HL-60/S4 treated with retinoic acid at 250 ng/mL for 4 days and 3 days (cell line): ENCODE results near the gene RGR.

ENCODE experiments used
- in situ Hi-C: fragments of 300-500 bp; cut with MboI; formaldehyde crosslinking; loops from 2 replicates; pipeline ENCODE4 v1.7.0; 2022; ENCODE audit warnings: low sequenced_read_pairs

RGR gene, protein sequence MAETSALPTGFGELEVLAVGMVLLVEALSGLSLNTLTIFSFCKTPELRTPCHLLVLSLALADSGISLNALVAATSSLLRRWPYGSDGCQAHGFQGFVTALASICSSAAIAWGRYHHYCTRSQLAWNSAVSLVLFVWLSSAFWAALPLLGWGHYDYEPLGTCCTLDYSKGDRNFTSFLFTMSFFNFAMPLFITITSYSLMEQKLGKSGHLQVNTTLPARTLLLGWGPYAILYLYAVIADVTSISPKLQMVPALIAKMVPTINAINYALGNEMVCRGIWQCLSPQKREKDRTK

DNA sequence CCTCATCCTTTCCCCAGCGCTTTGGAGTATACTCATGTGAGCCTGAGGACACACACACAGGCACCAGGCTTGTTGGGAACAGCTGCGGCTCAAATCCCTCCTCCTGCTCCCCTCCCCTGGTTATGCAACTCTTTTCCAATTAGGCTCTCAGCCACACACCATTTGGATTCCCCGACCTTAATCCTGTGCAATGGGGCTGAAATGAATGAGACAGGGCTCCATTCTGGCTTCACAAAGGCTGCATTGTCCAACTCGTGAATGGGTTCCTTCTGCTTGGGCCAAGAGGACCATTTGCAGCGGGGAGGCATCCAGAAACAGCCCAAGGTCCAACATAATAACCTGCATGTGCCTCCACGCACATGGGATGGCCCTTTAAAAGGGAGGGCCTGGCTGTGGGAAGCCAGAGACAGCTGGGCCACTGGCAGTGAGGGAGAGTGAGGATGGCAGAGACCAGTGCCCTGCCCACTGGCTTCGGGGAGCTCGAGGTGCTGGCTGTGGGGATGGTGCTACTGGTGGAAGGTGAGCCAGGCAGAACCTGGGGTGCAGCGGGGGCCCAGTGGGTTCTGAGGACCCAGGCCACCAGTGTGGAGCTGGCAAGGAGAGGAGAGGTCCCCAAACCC, at the start of gene RGR:
TSS of gene RGR (plus strand) at position 403 of the 620 bp plus-strand sequence. CDS start at position 441, 38 bp downstream.
- in situ Hi-C loops: no loop called here

DNA sequence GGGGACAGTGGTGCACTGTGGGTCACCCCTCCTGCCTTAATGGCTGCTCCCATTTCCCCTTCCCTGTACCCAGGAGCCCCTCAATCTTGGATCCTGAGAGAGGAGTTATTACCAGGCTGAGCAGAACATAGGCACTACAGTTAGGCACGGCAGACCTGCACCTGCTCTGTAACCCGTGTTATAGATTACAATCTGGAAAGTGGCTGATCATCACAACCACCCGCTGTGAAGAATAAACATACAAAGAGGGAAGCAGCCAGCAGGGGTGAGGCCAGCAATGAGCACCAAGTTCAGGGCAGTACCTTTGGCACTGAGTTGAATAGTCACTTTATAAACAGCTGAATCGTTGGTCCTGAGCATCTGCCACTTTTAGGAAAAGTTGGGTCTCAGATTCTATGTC, 48.8 kb upstream of the RGR start:
- in situ Hi-C loops: no loop called here

- in situ Hi-C loops: no loop called here
Measured at GRCh38 chr10:84196941-84197340, 47.9 kb upstream of the RGR start.

DNA sequence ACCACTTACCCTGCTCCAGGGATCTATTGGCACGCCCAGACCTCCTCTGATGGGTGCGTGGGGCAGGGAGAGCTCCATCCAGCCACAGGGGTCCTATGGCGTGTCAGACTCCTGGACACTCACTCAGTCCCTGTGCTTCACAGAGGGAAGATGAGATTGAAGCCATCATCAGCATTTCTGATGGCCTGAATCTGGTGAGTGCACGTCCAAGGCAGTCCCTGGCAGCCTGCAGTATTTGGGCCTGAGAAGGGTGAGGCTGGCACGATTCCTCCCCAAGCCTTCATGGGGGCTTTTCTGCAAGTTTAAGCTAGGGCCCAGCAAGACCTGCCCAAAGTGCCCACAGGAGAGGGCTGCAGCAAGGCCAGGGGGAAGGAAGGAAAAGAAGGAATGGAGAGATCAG, 47.2 kb upstream of the RGR start:
- in situ Hi-C loops: no loop called here

GRCh38 chr10:84198206-84198915, 46.5 kb upstream of the RGR start:
- in situ Hi-C loops: no loop called here

- in situ Hi-C loops: no loop called here
Measured at GRCh38 chr10:84200537-84201243, 44.2 kb upstream of the RGR start.

GRCh38 chr10:84201244-84201606, 43.6 kb upstream of the RGR start:
- in situ Hi-C loops: no loop called here

GRCh38 chr10:84201682-84202081, 43.2 kb upstream of the RGR start:
- in situ Hi-C loops: no loop called here

GRCh38 chr10:84202349-84202748, 42.5 kb upstream of the RGR start:
- in situ Hi-C loops: no loop called here

- in situ Hi-C loops: no loop called here
Measured at GRCh38 chr10:84204122-84204521, 40.7 kb upstream of the RGR start.

DNA sequence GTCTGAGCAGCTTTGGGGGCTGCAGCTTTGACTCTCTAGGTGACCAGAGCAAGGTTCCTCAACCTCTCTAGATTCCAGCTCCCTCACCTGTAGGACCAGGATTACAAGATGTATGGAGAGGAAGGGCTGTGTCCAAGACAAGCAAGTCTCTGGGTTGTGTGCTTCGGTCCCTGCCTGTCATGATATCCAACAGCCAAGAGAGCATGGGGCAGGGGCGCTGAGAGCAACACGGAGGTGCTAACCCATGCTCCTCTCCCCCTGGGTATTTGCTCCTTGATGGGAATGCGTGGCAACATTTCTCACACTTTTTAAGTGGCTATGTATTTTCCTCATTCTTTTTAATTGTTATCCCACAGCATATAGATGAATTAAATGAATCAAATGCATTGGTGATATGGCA, 40.2 kb upstream of the RGR start:
- in situ Hi-C loops: no loop called here

- in situ Hi-C loops: no loop called here
Measured at GRCh38 chr10:84205049-84205852, 39.6 kb upstream of the RGR start.

- in situ Hi-C loops: no loop called here
Measured at GRCh38 chr10:84205853-84206525, 38.9 kb upstream of the RGR start.

GRCh38 chr10:84208023-84208422, 36.8 kb upstream of the RGR start:
- in situ Hi-C loops: no loop called here

DNA sequence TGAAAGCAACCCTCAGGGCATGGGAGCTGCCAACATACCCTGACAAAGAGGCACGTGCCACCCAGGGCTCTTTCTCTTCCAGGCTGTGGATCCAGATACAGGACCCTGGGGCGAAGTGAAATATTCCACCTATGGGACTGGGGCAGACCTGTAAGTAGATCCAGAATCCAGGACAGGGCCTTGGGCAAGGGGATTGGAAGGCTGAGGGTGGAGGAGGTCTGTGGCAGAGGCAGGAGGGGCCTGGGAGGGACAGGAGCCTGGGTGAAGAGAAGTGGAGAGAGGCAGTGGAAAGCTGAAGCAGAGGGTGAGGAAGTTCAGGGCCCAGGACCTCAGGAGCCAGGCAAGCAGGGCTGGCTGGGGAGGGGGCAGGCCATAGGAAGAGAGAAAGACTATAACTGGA, 33.3 kb upstream of the RGR start:
- in situ Hi-C loops: no loop called here

- in situ Hi-C loops: no loop called here
Measured at GRCh38 chr10:84212014-84212413, 32.8 kb upstream of the RGR start.

GRCh38 chr10:84213076-84213475, 31.8 kb upstream of the RGR start:
- in situ Hi-C loops: no loop called here

DNA sequence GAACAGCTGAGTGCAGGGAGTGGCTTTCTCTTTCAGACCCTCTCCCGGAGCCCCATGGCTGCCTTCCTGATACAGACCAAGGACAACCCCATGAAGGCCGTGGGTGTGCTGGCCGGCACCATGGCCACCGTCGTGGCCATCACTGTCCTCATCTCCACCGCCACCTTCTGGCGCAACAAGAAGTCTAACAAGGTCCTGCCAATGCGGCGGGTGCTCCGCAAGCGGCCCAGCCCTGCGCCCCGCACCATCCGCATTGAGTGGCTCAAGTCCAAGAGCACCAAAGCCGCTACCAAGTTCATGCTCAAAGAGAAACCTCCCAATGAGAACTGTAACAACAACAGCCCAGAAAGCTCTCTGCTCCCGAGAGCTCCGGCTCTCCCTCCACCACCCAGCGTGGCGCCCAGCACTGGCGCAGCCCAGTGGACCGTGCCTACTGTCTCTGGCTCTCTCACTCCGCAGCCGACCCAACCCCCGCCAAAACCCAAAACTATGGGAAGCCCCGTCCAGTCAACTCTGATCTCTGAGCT, 30.7 kb upstream of the RGR start:
- in situ Hi-C loops: no loop called here

DNA sequence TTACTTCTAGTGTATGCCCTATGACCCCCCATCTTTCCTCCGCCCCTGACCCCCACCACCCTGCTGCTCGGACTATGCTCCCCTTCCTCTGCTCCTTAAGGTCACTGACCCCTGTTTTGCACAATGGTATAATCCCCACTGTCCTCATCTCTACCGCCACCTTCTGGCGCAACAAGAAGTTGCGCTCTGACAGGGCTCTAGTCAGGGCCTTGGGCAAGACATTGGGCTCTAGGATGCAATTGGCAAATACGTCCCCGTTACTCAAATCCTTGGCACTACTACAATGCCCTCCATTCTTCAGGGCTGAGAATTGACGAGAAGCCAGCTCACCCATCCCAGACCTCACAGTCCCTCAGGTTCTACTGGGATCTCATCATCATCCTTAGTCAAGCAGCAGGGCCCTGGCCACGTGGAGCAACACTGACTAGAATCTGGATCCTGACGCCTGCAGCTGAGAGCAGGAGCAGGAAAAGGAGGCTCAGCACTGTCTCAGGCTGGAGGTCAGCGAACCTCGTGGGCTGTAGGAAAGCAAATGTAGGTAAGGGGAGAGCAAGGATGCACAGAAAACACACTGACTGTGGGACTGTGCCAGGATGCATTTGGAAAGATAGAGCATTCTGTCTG, 30.1 kb upstream of the RGR start:
- in situ Hi-C loops: no loop called here

GRCh38 chr10:84216834-84217233, 28.0 kb upstream of the RGR start:
- in situ Hi-C loops: no loop called here
